Suppressor macrophage treated with lipopolysaccharide for 4 hours (primary cell): Measurements from ENCODE around the gene DHRS7.
"Not testable (repeated sequence)": the region's sequence is repeated elsewhere in the genome, so short reads cannot be mapped to it uniquely, and the experiment has no call there.

Experiments
- DNase-seq: peaks from one replicate; pipeline ENCODE4 v3.0.0-alpha.2; 2020

The DHRS7 gene

GRCh38 chr14:60133487-60133886 is 31.7 kb downstream of the DHRS7 start:
- no peak for DNase-seq

GRCh38 chr14:60125918-60126317 is 39.3 kb downstream of the DHRS7 start:
- DNase-seq = no peak

- no peak for DNase-seq
Measured at GRCh38 chr14:60116181-60116580, 49.0 kb downstream of the DHRS7 start.

- DNase-seq = no peak
Measured at GRCh38 chr14:60114881-60115280, 50.3 kb downstream of the DHRS7 start.

GRCh38 chr14:60111732-60112131 is 53.5 kb downstream of the DHRS7 start:
- no peak for DNase-seq

GRCh38 chr14:60107477-60107876 is 57.7 kb downstream of the DHRS7 start:
- DNase-seq = no peak

GRCh38 chr14:60106339-60106738 is 58.9 kb downstream of the DHRS7 start:
- peak; percentile 79 for DNase-seq

- DNase-seq = peak; percentile 79
Measured at GRCh38 chr14:60102389-60102788, 62.8 kb downstream of the DHRS7 start.

- DNase-seq = no peak
Measured at GRCh38 chr14:60101786-60102185, 63.4 kb downstream of the DHRS7 start.

GRCh38 chr14:60099855-60100254 is 65.3 kb downstream of the DHRS7 start:
- not testable (repeated sequence) for DNase-seq

- DNase-seq = no peak
Measured at GRCh38 chr14:60097974-60098373, 67.2 kb downstream of the DHRS7 start.

- DNase-seq = no peak
Measured at GRCh38 chr14:60095781-60096450, 69.3 kb downstream of the DHRS7 start.

GRCh38 chr14:60095231-60095630 is 70.0 kb downstream of the DHRS7 start:
- no peak for DNase-seq

- DNase-seq = no peak
Measured at GRCh38 chr14:60094306-60094897, 70.8 kb downstream of the DHRS7 start.
